ENCODE measurements around the gene FN3KRP. TPM values are rescaled to one million over a fixed set of nuclear protein-coding genes. Genes with fewer than 3 reads are reported as not detected.

Gene FN3KRP
- polyA plus RNA-seq, 1 experiment: 15.1 TPM

DNA sequence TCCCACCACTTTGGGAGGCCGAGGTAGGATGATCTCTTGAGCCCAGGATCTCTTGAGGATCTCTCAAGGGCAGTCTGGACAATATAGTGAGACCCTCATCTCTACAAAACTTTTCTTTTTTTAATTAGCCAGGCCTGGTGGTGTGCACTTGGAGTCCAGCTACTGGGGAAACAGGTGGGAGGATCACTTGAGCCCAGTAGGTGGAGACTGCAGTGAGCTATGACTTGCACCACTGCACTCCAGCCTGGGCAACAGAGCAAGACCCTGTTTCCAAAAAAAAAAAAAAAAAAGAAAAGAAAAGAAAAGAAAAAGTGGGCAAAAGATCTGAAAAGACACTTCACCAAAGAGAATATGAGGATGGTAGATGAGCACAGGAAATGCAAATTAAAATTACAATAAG, 33.0 kb upstream of the FN3KRP start:
- CTCF ChIA-PET: no interaction called here
- POLR2A ChIA-PET: no interaction called here
- DNase-seq (ENCODE audit: low read depth, low spot score): no peak
- TF ChIP-seq, protein P1, sequence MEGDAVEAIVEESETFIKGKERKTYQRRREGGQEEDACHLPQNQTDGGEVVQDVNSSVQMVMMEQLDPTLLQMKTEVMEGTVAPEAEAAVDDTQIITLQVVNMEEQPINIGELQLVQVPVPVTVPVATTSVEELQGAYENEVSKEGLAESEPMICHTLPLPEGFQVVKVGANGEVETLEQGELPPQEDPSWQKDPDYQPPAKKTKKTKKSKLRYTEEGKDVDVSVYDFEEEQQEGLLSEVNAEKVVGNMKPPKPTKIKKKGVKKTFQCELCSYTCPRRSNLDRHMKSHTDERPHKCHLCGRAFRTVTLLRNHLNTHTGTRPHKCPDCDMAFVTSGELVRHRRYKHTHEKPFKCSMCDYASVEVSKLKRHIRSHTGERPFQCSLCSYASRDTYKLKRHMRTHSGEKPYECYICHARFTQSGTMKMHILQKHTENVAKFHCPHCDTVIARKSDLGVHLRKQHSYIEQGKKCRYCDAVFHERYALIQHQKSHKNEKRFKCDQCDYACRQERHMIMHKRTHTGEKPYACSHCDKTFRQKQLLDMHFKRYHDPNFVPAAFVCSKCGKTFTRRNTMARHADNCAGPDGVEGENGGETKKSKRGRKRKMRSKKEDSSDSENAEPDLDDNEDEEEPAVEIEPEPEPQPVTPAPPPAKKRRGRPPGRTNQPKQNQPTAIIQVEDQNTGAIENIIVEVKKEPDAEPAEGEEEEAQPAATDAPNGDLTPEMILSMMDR (IDR thresholded peaks at IDR 0.05; ENCODE audit: low read depth, low read length): no peak
- Histone ChIP-seq H3K27me3 (ENCODE audit: control insufficient read depth, insufficient read depth, low read length) (no peaks in the 10 kb centered on the region), H3K4me3 (ENCODE audit: low read depth, low read length) (no peak overlapping the region), H3K27ac (ENCODE audit: low read depth, low read length) (no peak overlapping the region), H3K9me3 (ENCODE audit: control insufficient read depth, insufficient read depth, low read length) (peaks cover 13% of the 10 kb centered on the region)

DNA sequence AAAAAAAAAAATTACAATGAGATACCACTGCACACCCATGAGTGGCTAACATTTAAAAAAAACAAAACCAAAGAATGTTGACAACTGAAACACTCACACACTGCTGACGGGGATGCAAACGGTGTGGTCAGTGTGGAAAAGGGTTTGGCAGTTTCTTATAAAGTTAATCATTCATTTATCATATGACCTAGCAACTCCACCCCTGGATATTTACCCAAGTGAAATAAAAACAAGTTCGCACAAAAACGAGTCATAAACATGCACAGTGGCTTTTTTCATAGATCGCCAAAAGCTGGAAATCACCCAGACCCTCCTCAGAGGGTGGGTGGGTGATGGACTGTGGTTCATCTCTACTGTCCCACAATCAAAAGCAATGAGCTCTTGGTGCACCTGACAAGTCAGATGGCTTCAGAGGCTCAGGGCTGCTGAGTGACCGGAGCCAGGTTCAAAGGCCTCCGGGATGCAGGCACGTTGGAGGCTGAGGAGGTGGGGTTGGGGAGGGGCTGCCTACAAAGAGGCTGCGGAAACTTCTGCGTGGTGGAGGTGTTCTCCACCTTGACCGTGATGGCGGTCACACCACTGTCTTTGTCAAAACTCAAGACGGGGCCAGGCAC, 32.2 kb upstream of the FN3KRP start:
- H3K27me3 ChIP-seq (ENCODE audit: control insufficient read depth, insufficient read depth, low read length): no peaks in the 10 kb centered on the region
- no peak overlapping the region for H3K27ac ChIP-seq (ENCODE audit: low read depth, low read length)
- H3K9me3 ChIP-seq (ENCODE audit: control insufficient read depth, insufficient read depth, low read length): peaks cover 13% of the 10 kb centered on the region
- DNase-seq (ENCODE audit: low read depth, low spot score): no peak
- no peak overlapping the region for H3K4me3 ChIP-seq (ENCODE audit: low read depth, low read length)
- TF ChIP-seq, protein P1 (IDR thresholded peaks at IDR 0.05; ENCODE audit: low read depth, low read length): no peak
- ChIA-PET POLR2A (no interaction called here), CTCF (no interaction called here)

DNA sequence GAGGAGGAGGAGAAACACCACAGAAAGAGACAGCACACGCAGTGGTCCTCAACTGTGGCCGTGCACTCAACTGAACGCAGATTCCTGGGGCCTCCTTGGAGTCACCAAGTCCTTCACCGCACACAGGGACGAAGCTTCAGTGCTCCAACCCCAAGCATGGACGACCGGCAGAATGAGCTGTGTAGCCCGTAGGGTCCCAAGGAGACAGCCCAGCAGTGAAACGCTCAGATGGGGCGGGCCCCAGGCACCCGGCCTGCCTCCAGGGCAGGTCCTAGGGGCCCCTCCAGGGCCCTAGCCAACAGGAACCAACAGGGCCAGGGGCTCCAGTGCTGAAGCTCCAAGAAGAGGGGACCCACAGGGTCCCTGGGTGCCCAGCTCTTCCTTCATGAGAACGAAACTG, 31.2 kb upstream of the FN3KRP start:
- DNase-seq (ENCODE audit: low read depth, low spot score): no peak
- Histone ChIP-seq H3K27ac (ENCODE audit: low read depth, low read length) (no peak overlapping the region), H3K9me3 (ENCODE audit: control insufficient read depth, insufficient read depth, low read length) (peaks cover 4% of the 10 kb centered on the region), H3K4me3 (ENCODE audit: low read depth, low read length) (no peak overlapping the region), H3K27me3 (ENCODE audit: control insufficient read depth, insufficient read depth, low read length) (no peaks in the 10 kb centered on the region)
- POLR2A ChIA-PET: no interaction called here
- TF ChIP-seq, protein P1 (IDR thresholded peaks at IDR 0.05; ENCODE audit: low read depth, low read length): no peak
- CTCF ChIA-PET: interaction anchor here (0.8 kb wide), 1 partner anchor 93 kb away, joined by 3 read pairs; no protein-coding TSS in a partner anchor

DNA sequence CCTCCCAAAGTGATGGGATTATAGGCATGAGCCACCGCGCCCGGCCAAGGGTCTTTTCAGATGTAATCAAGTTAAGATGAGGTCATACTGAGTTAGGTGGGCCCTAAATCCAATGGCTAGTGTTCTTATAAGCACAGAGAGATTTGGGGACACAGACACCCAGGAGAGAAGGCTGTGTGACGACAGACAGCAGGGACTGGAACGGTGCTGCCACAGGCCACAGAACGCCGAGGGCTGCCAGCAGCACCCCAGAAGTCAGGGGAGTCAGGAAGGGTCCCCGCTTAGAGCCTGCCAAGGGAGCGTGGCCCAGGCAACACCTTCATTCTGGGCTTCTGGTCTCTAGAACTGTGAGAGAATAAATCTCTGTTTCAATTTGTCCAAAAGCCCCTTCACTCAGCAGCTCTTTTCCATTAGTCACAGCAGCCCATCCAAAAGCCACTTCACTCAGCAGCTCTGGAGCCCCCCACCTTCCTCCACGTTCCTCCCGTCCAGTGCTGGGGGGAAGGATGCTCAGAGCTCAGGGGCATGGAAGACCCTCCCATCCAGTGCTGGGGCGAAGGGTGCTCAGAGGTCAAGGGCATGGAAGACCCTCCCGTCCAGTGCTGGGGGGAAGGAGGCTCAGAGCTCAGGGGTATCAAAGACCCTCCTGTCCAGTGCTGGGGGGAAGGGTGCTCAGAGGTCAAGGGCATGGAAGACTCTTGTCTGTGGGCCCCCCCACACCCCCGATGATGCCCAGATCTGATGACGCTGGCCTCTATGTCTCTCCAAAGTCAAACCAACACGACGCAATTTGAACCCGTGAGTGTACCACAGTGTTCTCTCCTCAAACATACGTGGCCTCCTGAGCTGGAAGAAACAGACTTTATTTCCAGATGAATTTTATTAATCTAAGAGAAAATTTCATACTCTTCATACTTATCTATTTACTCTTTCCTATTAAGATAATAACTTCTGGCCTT, 29.9 kb upstream of the FN3KRP start:
- Histone ChIP-seq H3K27me3 (ENCODE audit: control insufficient read depth, insufficient read depth, low read length) (no peaks in the 10 kb centered on the region), H3K9me3 (ENCODE audit: control insufficient read depth, insufficient read depth, low read length) (no peaks in the 10 kb centered on the region; the same call in 1 of the 2 replicates), H3K27ac (ENCODE audit: low read depth, low read length) (no peak overlapping the region), H3K4me3 (ENCODE audit: low read depth, low read length) (no peak overlapping the region)
- CTCF ChIA-PET: no interaction called here
- no peak for DNase-seq (ENCODE audit: low read depth, low spot score)
- POLR2A ChIA-PET: interaction anchor here (0.6 kb wide), 1 partner anchor 20 kb away, joined by 3 read pairs; no protein-coding TSS in a partner anchor
- TF ChIP-seq, protein P1 (IDR thresholded peaks at IDR 0.05; ENCODE audit: low read depth, low read length): no peak

DNA sequence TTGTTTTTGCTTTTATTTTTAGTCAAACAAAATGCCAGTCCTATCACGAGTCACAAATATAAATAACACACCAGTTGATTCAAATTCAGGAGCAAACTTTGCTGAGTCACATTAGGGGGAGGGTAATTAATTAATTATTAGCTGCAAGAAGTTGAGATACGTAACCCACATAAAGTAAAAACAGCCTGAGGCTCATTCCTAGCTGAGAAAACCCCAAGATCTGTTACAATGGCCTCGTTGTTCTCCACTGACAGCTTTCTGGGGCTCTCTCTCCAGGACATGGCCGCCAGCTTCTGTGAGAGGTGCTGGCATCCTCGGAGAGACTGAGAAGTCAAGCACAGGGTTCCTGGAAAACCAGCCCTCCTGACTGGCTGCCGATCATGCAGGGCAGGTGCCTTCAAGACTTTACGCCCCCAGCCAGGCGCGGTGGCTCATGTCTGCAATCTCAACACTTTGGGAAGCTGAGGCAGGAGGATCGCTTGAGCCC, 29.1 kb upstream of the FN3KRP start:
- Histone ChIP-seq H3K27me3 (ENCODE audit: control insufficient read depth, insufficient read depth, low read length) (no peaks in the 10 kb centered on the region), H3K27ac (ENCODE audit: low read depth, low read length) (no peak overlapping the region), H3K9me3 (ENCODE audit: control insufficient read depth, insufficient read depth, low read length) (no peaks in the 10 kb centered on the region; the same call in 1 of the 2 replicates), H3K4me3 (ENCODE audit: low read depth, low read length) (no peak overlapping the region)
- ChIA-PET CTCF (no interaction called here), POLR2A (no interaction called here)
- no peak for DNase-seq (ENCODE audit: low read depth, low spot score)
- TF ChIP-seq, protein P1 (IDR thresholded peaks at IDR 0.05; ENCODE audit: low read depth, low read length): no peak

Data from AG04450 (cell line).